IPS-15b (cell line): ENCODE data around the gene SLFN13.
"Not testable (repeated sequence)": the region's sequence is repeated elsewhere in the genome, so short reads cannot be mapped to it uniquely, and the experiment has no call there.

Source experiments
- H3K27me3 ChIP-seq: one replicate; pipeline ENCODE4 v1.6.1; 2013; ENCODE audit warnings: low read length; ENCODE audit not compliant: control insufficient read depth, insufficient read depth
- H3K36me3 ChIP-seq: one replicate; pipeline ENCODE4 v1.6.1; 2013; ENCODE audit warnings: low read length; ENCODE audit not compliant: control insufficient read depth, insufficient read depth
- H3K4me1 ChIP-seq: one replicate; pipeline ENCODE4 v1.6.1; 2013; ENCODE audit warnings: mild to moderate bottlenecking, low read length; ENCODE audit not compliant: control insufficient read depth, insufficient read depth
- H3K4me3 ChIP-seq: one replicate; pipeline ENCODE4 v1.5.1; 2013; ENCODE audit warnings: low read depth, low read length
- H3K9ac ChIP-seq: one replicate; pipeline ENCODE4 v1.6.1; 2013; ENCODE audit warnings: low read depth, mild to moderate bottlenecking, low read length
- H3K9me3 ChIP-seq: one replicate; pipeline ENCODE4 v1.6.1; 2013; ENCODE audit warnings: mild to moderate bottlenecking, low read length; ENCODE audit not compliant: control insufficient read depth, insufficient read depth

The SLFN13 gene

GRCh38 chr17:35468475-35468874 is 19.9 kb upstream of the SLFN13 start:
- no peaks in the 10 kb centered on the region for H3K36me3 ChIP-seq

GRCh38 chr17:35467824-35468223 is 19.3 kb upstream of the SLFN13 start:
- Histone ChIP-seq H3K4me3 (no peak overlapping the region), H3K4me1 (no peaks in the 10 kb centered on the region), H3K9me3 (no peaks in the 10 kb centered on the region), H3K36me3 (no peaks in the 10 kb centered on the region), H3K9ac (no peak overlapping the region), H3K27me3 (peaks cover 54% of the 10 kb centered on the region)

More at GRCh38 chr17:35468475-35468874, 19.9 kb upstream of the SLFN13 start:
- H3K27me3 ChIP-seq: peaks cover 47% of the 10 kb centered on the region
- H3K9ac ChIP-seq: no peak overlapping the region
- H3K4me3 ChIP-seq: no peak overlapping the region
- no peaks in the 10 kb centered on the region for H3K9me3 ChIP-seq
- H3K4me1 ChIP-seq: no peaks in the 10 kb centered on the region

GRCh38 chr17:35460354-35460851 is 11.8 kb upstream of the SLFN13 start:
- Histone ChIP-seq H3K4me1 (no peaks in the 10 kb centered on the region), H3K27me3 (peaks cover 88% of the 10 kb centered on the region), H3K9ac (no peak overlapping the region), H3K9me3 (no peaks in the 10 kb centered on the region), H3K36me3 (no peaks in the 10 kb centered on the region), H3K4me3 (peak overlapping the region; percentile 46)

GRCh38 chr17:35454035-35454434 is 5.5 kb upstream of the SLFN13 start:
- not testable (repeated sequence) for H3K4me3 ChIP-seq, H3K4me1 ChIP-seq, H3K36me3 ChIP-seq, H3K9me3 ChIP-seq, H3K9ac ChIP-seq
- peaks cover 100% of the 10 kb centered on the region for H3K27me3 ChIP-seq

- H3K36me3 ChIP-seq: no peaks in the 10 kb centered on the region
- no peak overlapping the region for H3K4me3 ChIP-seq
- H3K4me1 ChIP-seq: no peaks in the 10 kb centered on the region
- H3K9me3 ChIP-seq: no peaks in the 10 kb centered on the region
- H3K9ac ChIP-seq: no peak overlapping the region
- peaks cover 98% of the 10 kb centered on the region for H3K27me3 ChIP-seq
Measured at GRCh38 chr17:35453171-35453570, 4.6 kb upstream of the SLFN13 start.

- Histone ChIP-seq H3K9ac (no peak overlapping the region), H3K27me3 (peaks cover 98% of the 10 kb centered on the region)
Measured at GRCh38 chr17:35449371-35449931, 885 bp upstream of the SLFN13 start.

GRCh38 chr17:35448899-35449227 is 297 bp upstream of the SLFN13 start:
- H3K9ac ChIP-seq: no peak overlapping the region
- peak overlapping the region; percentile 53 for H3K4me3 ChIP-seq
- no peaks in the 10 kb centered on the region for H3K9me3 ChIP-seq
- H3K27me3 ChIP-seq: peaks cover 98% of the 10 kb centered on the region
- no peaks in the 10 kb centered on the region for H3K36me3 ChIP-seq
- H3K4me1 ChIP-seq: no peaks in the 10 kb centered on the region

More at GRCh38 chr17:35449371-35449931, 885 bp upstream of the SLFN13 start:
- Histone ChIP-seq H3K36me3 (no peaks in the 10 kb centered on the region), H3K9me3 (no peaks in the 10 kb centered on the region), H3K4me1 (no peaks in the 10 kb centered on the region), H3K4me3 (peak overlapping the region; percentile 53)

- Histone ChIP-seq H3K4me1 (no peaks in the 10 kb centered on the region), H3K4me3 (peak overlapping the region; percentile 18), H3K9me3 (no peaks in the 10 kb centered on the region), H3K36me3 (no peaks in the 10 kb centered on the region), H3K27me3 (peaks cover 95% of the 10 kb centered on the region), H3K9ac (no peak overlapping the region)
Measured at GRCh38 chr17:35447499-35447898, 1.1 kb downstream of the SLFN13 start.

- H3K9me3 ChIP-seq: no peaks in the 10 kb centered on the region
- H3K4me3 ChIP-seq: no peak overlapping the region
- no peak overlapping the region for H3K9ac ChIP-seq
- peaks cover 79% of the 10 kb centered on the region for H3K27me3 ChIP-seq
- no peaks in the 10 kb centered on the region for H3K36me3 ChIP-seq
- H3K4me1 ChIP-seq: peaks cover 2% of the 10 kb centered on the region
Measured at GRCh38 chr17:35438433-35438832, 10.1 kb downstream of the SLFN13 start.

GRCh38 chr17:35433075-35433894 is 15.3 kb downstream of the SLFN13 start:
- no peaks in the 10 kb centered on the region for H3K36me3 ChIP-seq
- peak overlapping the region; percentile 80 for H3K4me3 ChIP-seq
- peaks cover 4% of the 10 kb centered on the region for H3K4me1 ChIP-seq
- peak overlapping the region; percentile 61 for H3K9ac ChIP-seq
- H3K9me3 ChIP-seq: no peaks in the 10 kb centered on the region
- peaks cover 82% of the 10 kb centered on the region for H3K27me3 ChIP-seq

GRCh38 chr17:35432176-35433074 is 16.1 kb downstream of the SLFN13 start, which contains the start of gene SLFN12:
Gene SLFN12 (minus strand): TSS chr17:35432500. CDS start chr17:35423028, 9,472 bp downstream.
- H3K9ac ChIP-seq: peak within 1 kb of the TSS; percentile 61

More at GRCh38 chr17:35432176-35433074, 16.1 kb downstream of the SLFN13 start, which contains the start of gene SLFN12:
- Histone ChIP-seq H3K27me3 (peaks cover 77% of the 10 kb centered on the region), H3K4me3 (peak within 1 kb of the TSS; percentile 80), H3K4me1 (peaks cover 4% of the 10 kb centered on the region), H3K36me3 (no peaks in the 10 kb centered on the region), H3K9me3 (no peaks in the 10 kb centered on the region)
